Right cardiac atrium (tissue), 5 donors: ENCODE data around the gene RAB24. TPM values are rescaled to one million over a fixed set of nuclear protein-coding genes. Genes with fewer than 3 reads are reported as not detected.
"Not testable (repeated sequence)": the region's sequence is repeated elsewhere in the genome, so short reads cannot be mapped to it uniquely, and the experiment has no call there.

Source experiments
- ATAC-seq, 2 donors: fragments of 200-7000 bp; cut with Tn5 transposase; one replicate each; pipeline versions ENCODE4 v1.8.0 to v1.9.1; 2020; ENCODE audit warnings: moderate library complexity in 2 of 2, mild to moderate bottlenecking in 1 of 2
- DNase-seq, 3 donors: peaks; one replicate each; pipeline ENCODE4 v3.0.0-alpha.2; 2020
- H3K27ac ChIP-seq: one replicate; pipeline ENCODE4 v1.5.1; 2013; ENCODE audit warnings: mild to moderate bottlenecking, low read length, control low read depth, moderate library complexity
- H3K27me3 ChIP-seq: one replicate; pipeline ENCODE4 v1.6.1; 2013; ENCODE audit not compliant: control insufficient read depth, insufficient read depth
- H3K4me1 ChIP-seq: one replicate; pipeline ENCODE4 v1.6.1; 2013; ENCODE audit warnings: low read length; ENCODE audit not compliant: control insufficient read depth, insufficient read depth
- H3K4me3 ChIP-seq: one replicate; pipeline ENCODE4 v1.5.1; 2013; ENCODE audit warnings: low read length, control low read depth
- H3K9me3 ChIP-seq: one replicate; pipeline ENCODE4 v1.6.1; 2013; ENCODE audit warnings: low read length; ENCODE audit not compliant: control insufficient read depth
- WGBS: extraction: QIAGEN DNeasy Blood & Tissue Kit; methylation state at CpG from one replicate; pipeline ENCODE4 v1.1.7; 2013; 5-methylcytosine and 5-hydroxymethylcytosine counted together
- intact Hi-C, 4 donors: fragments of 100-400 bp; cut with DNase I; formaldehyde crosslinking; loops; one replicate each; pipeline versions ENCODE4 v1.11.0 to v1.14.0; 2022 to 2023
- polyA plus RNA-seq: library from polyadenylated mRNA; stranded (reverse); fragments of 200-250 nt; gene quantifications from one replicate; pipeline ENCODE4 v1.2.3, GENCODE V29; 2013
- total RNA-seq, 4 donors: library from RNA; stranded (reverse); fragmentation: NEBNext Ultra II Directional; extraction: Animal tissue kit (Norgen Biotek cat#: 25700); gene quantifications; one replicate each; pipeline ENCODE4 v1.2.1, GENCODE V29; 2021
- donor health status: healthy with polysubstance abuse.
- donor health status: DM: no; HTN: yes; CAD: no.
- donor health status: DM: no; HTN: no; CAD: no.
- donor health status: DM: no; HTN: yes; CAD: no; lungs with severe emphysema.
- donor health status: DM: yes; HTN: yes; CAD: no.

The RAB24 gene
- total and polyA plus RNA-seq, 5 donors = 15.0 to 28.6 (median 21.2) TPM

- H3K9me3 ChIP-seq = no peaks in the 10 kb centered on the region
- intact Hi-C loops = no loop called here
- H3K4me3 ChIP-seq = no peak overlapping the region
- no peaks in the 10 kb centered on the region for H3K27me3 ChIP-seq
- ATAC-seq = no peak
- H3K4me1 ChIP-seq = no peaks in the 10 kb centered on the region
- no peak for DNase-seq
- 98% methylated on average over 6 of the region's 6 CpGs for WGBS
- no peak overlapping the region for H3K27ac ChIP-seq
These were observed 40.3 kb upstream of the RAB24 start for GRCh38 chr5:177343777-177344176.

- H3K27me3 ChIP-seq, ATAC-seq, intact Hi-C loops, H3K4me3 ChIP-seq, H3K9me3 ChIP-seq, H3K4me1 ChIP-seq, H3K27ac ChIP-seq: not testable (repeated sequence)
- DNase-seq = peak in 1 of 3 donors; percentile 10
- WGBS = 92% methylated on average over 14 of the region's 14 CpGs
These were observed 39.5 kb upstream of the RAB24 start for GRCh38 chr5:177343000-177343399.

GRCh38 chr5:177339107-177339638 lies 35.7 kb upstream of the RAB24 start:
- WGBS = 74% methylated on average over 11 of the region's 11 CpGs
- peak in 1 of 3 donors; percentile 32 for DNase-seq
- H3K4me1 ChIP-seq = no peaks in the 10 kb centered on the region
- no peaks in the 10 kb centered on the region for H3K9me3 ChIP-seq
- ATAC-seq = no peak
- H3K27me3 ChIP-seq = no peaks in the 10 kb centered on the region
- intact Hi-C loops = no loop called here
- H3K27ac ChIP-seq = no peak overlapping the region
- no peak overlapping the region for H3K4me3 ChIP-seq

- H3K27ac ChIP-seq = no peak overlapping the region
- 85% methylated on average over 22 of the region's 22 CpGs for WGBS
- no peaks in the 10 kb centered on the region for H3K9me3 ChIP-seq
- DNase-seq = peak in 1 of 3 donors; percentile 48
- peak in 1 of 2 donors; percentile 19 for ATAC-seq
- no peaks in the 10 kb centered on the region for H3K4me1 ChIP-seq
- no peak overlapping the region for H3K4me3 ChIP-seq
- intact Hi-C loops = no loop called here
- H3K27me3 ChIP-seq = no peaks in the 10 kb centered on the region
These were observed 35.0 kb upstream of the RAB24 start for GRCh38 chr5:177338251-177339106.

GRCh38 chr5:177336603-177337494 lies 33.3 kb upstream of the RAB24 start:
- no peaks in the 10 kb centered on the region for H3K27me3 ChIP-seq
- intact Hi-C loops = no loop called here
- H3K4me1 ChIP-seq = no peaks in the 10 kb centered on the region
- WGBS = 94% methylated on average over 36 of the region's 36 CpGs
- no peak overlapping the region for H3K4me3 ChIP-seq
- no peak overlapping the region for H3K27ac ChIP-seq
- no peak for ATAC-seq
- H3K9me3 ChIP-seq = no peaks in the 10 kb centered on the region
- DNase-seq = peak in 1 of 3 donors; percentile 37

- H3K27me3 ChIP-seq = no peaks in the 10 kb centered on the region
- H3K9me3 ChIP-seq = no peaks in the 10 kb centered on the region
- H3K27ac ChIP-seq = no peak overlapping the region
- 70% methylated on average over 12 of the region's 12 CpGs for WGBS
- intact Hi-C loops = no loop called here
- DNase-seq (peak in 1 of 3 donors; percentile 27), ATAC-seq (no peak)
- H3K4me3 ChIP-seq = no peak overlapping the region
- no peaks in the 10 kb centered on the region for H3K4me1 ChIP-seq
These were observed 32.6 kb upstream of the RAB24 start for GRCh38 chr5:177336112-177336511.

- no peak overlapping the region for H3K4me3 ChIP-seq
- ATAC-seq (peak; percentile 3 to 10), DNase-seq (peak in 1 of 3 donors; percentile 60)
- intact Hi-C loops = no loop called here
- no peaks in the 10 kb centered on the region for H3K9me3 ChIP-seq
- no peaks in the 10 kb centered on the region for H3K27me3 ChIP-seq
- no peak overlapping the region for H3K27ac ChIP-seq
- 74% methylated on average over 7 of the region's 7 CpGs for WGBS
- H3K4me1 ChIP-seq = no peaks in the 10 kb centered on the region
These were observed 32.2 kb upstream of the RAB24 start for GRCh38 chr5:177335701-177336065.

GRCh38 chr5:177334781-177335700 lies 31.5 kb upstream of the RAB24 start:
- ATAC-seq (peak; percentile 44 to 60), DNase-seq (peak in 2 of 3 donors; percentile 69 to 71)
- no peak overlapping the region for H3K4me3 ChIP-seq
- no peaks in the 10 kb centered on the region for H3K4me1 ChIP-seq
- intact Hi-C loops = no loop called here
- WGBS = 79% methylated on average over 21 of the region's 21 CpGs
- no peak overlapping the region for H3K27ac ChIP-seq
- H3K27me3 ChIP-seq = no peaks in the 10 kb centered on the region
- no peaks in the 10 kb centered on the region for H3K9me3 ChIP-seq

- Histone ChIP-seq H3K27me3 (no peaks in the 10 kb centered on the region), H3K27ac (no peak overlapping the region), H3K9me3 (no peaks in the 10 kb centered on the region), H3K4me3 (no peak overlapping the region), H3K4me1 (no peaks in the 10 kb centered on the region)
- ATAC-seq = no peak
- peak in 1 of 3 donors; percentile 45 for DNase-seq
- 82% methylated on average over 15 of the region's 15 CpGs for WGBS
- intact Hi-C loops = no loop called here
These were observed 30.6 kb upstream of the RAB24 start for GRCh38 chr5:177334155-177334551.

GRCh38 chr5:177333420-177334154 lies 30.1 kb upstream of the RAB24 start:
- H3K27me3 ChIP-seq = no peaks in the 10 kb centered on the region
- WGBS = 88% methylated on average over 16 of the region's 16 CpGs
- H3K4me3 ChIP-seq = no peak overlapping the region
- ATAC-seq (no peak), DNase-seq (peak in 1 of 3 donors; percentile 31)
- intact Hi-C loops = no loop called here
- no peak overlapping the region for H3K27ac ChIP-seq
- no peaks in the 10 kb centered on the region for H3K4me1 ChIP-seq
- no peaks in the 10 kb centered on the region for H3K9me3 ChIP-seq
